ENCODE results near the gene RNLS. TPM values are rescaled to one million over a fixed set of nuclear protein-coding genes. Genes with fewer than 3 reads are reported as not detected.

Gene RNLS
- total RNA-seq, 1 experiment from 2014 or later: 11.4 TPM

- DNase-seq (ENCODE audit: low read depth, low spot score) (no peak), ATAC-seq (no peak)
- intact Hi-C loops (cut with micrococcal nuclease; ENCODE audit: unreplicated experiment) (no loop called here), in situ Hi-C loops (cut with HindIII; ENCODE audit: low pct_unique_long_range_greater_than_20kb, low sequenced_read_pairs) (no loop called here)
- no peak overlapping the region for H3K27ac ChIP-seq (ENCODE audit: low read length)
- CTCF ChIA-PET: interaction anchor here (0.7 kb wide), 1 partner anchor 91 kb away, joined by 16 read pairs; no protein-coding TSS in a partner anchor
- POLR2A ChIA-PET: no interaction called here
- no peaks in the 10 kb centered on the region for H3K9me3 ChIP-seq (ENCODE audit: control insufficient read depth, insufficient read depth, low read depth, low read length)
- no peak overlapping the region for H3K4me3 ChIP-seq (ENCODE audit: low read depth in 2 of 2, low read length in 2 of 2)
- no TSS peak for BruUV-seq (replicated peaks)
- H3K4me1 ChIP-seq (ENCODE audit: control insufficient read depth, insufficient read depth, low read length): no peaks in the 10 kb centered on the region
- no peaks in the 10 kb centered on the region for H3K27me3 ChIP-seq (ENCODE audit: control insufficient read depth, insufficient read depth, low read length)
- TF ChIP-seq TCF7L2 (IDR thresholded peaks at IDR 0.05; ENCODE audit: low read depth, low read length) (no peak), SIN3A (IDR thresholded peaks at IDR 0.05; ENCODE audit: borderline replicate concordance, insufficient read depth, low read depth, low read length) (no peak), POLR2AphosphoS5 (IDR thresholded peaks at IDR 0.05; ENCODE audit: low read depth, low read length) (no peak), CTCF (IDR thresholded peaks at IDR 0.05) (no peak)
- TF ChIP-seq, protein P1, sequence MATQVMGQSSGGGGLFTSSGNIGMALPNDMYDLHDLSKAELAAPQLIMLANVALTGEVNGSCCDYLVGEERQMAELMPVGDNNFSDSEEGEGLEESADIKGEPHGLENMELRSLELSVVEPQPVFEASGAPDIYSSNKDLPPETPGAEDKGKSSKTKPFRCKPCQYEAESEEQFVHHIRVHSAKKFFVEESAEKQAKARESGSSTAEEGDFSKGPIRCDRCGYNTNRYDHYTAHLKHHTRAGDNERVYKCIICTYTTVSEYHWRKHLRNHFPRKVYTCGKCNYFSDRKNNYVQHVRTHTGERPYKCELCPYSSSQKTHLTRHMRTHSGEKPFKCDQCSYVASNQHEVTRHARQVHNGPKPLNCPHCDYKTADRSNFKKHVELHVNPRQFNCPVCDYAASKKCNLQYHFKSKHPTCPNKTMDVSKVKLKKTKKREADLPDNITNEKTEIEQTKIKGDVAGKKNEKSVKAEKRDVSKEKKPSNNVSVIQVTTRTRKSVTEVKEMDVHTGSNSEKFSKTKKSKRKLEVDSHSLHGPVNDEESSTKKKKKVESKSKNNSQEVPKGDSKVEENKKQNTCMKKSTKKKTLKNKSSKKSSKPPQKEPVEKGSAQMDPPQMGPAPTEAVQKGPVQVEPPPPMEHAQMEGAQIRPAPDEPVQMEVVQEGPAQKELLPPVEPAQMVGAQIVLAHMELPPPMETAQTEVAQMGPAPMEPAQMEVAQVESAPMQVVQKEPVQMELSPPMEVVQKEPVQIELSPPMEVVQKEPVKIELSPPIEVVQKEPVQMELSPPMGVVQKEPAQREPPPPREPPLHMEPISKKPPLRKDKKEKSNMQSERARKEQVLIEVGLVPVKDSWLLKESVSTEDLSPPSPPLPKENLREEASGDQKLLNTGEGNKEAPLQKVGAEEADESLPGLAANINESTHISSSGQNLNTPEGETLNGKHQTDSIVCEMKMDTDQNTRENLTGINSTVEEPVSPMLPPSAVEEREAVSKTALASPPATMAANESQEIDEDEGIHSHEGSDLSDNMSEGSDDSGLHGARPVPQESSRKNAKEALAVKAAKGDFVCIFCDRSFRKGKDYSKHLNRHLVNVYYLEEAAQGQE (IDR thresholded peaks at IDR 0.05; ENCODE audit: insufficient read depth in 1 of 2, low read depth in 2 of 2, low read length in 1 of 2): no peak
- no peaks in the 10 kb centered on the region for H3K36me3 ChIP-seq (ENCODE audit: control insufficient read depth, insufficient read depth, low read length)
Observed at GRCh38 chr10:88315755-88316154, 267.4 kb downstream of the RNLS start.

DNA sequence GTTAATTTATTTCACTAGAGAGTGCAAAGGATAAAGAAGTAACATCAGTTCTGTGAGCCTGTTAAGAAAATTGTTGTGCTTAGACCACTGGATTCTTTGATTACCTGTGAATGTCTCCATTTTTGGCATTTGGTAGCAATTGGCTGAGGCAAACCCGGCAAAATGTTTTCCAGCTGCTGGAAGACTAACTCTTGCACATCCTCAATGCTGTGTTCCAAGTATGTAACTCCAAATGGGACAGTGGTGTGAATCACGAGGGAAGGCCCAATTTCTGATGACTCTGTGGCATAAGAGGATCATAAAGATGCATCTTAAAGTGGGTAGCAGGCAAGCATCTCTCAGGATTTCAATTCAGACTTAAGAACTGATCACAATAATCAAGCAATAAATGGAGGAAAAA lies 268.8 kb downstream of the RNLS start:
- no peak for ATAC-seq
- Histone ChIP-seq H3K27me3 (ENCODE audit: control insufficient read depth, insufficient read depth, low read length) (no peaks in the 10 kb centered on the region), H3K9me3 (ENCODE audit: control insufficient read depth, insufficient read depth, low read depth, low read length) (no peaks in the 10 kb centered on the region), H3K4me3 (ENCODE audit: low read depth in 2 of 2, low read length in 2 of 2) (no peak overlapping the region), H3K36me3 (ENCODE audit: control insufficient read depth, insufficient read depth, low read length) (no peaks in the 10 kb centered on the region), H3K27ac (ENCODE audit: low read length) (no peak overlapping the region), H3K4me1 (ENCODE audit: control insufficient read depth, insufficient read depth, low read length) (no peaks in the 10 kb centered on the region)
- TF ChIP-seq TCF7L2 (IDR thresholded peaks at IDR 0.05; ENCODE audit: low read depth, low read length): no peak
- DNase-seq (ENCODE audit: low read depth, low spot score): no peak
- CTCF ChIA-PET: no interaction called here
- BruUV-seq (replicated peaks): no TSS peak
- in situ Hi-C loops (cut with HindIII; ENCODE audit: low pct_unique_long_range_greater_than_20kb, low sequenced_read_pairs): no loop called here
- POLR2A ChIA-PET: no interaction called here
- intact Hi-C loops (cut with micrococcal nuclease; ENCODE audit: unreplicated experiment): no loop called here

GRCh38 chr10:88313878-88314277 lies 269.2 kb downstream of the RNLS start:
- no TSS peak for BruUV-seq (replicated peaks)

More at GRCh38 chr10:88313878-88314277, 269.2 kb downstream of the RNLS start:
- intact Hi-C loops (cut with micrococcal nuclease; ENCODE audit: unreplicated experiment) (no loop called here), in situ Hi-C loops (cut with HindIII; ENCODE audit: low pct_unique_long_range_greater_than_20kb, low sequenced_read_pairs) (no loop called here)
- POLR2A ChIA-PET: no interaction called here
- DNase-seq (ENCODE audit: low read depth, low spot score) (no peak), ATAC-seq (no peak)
- TF ChIP-seq CTCF (IDR thresholded peaks at IDR 0.05) (no peak), POLR2AphosphoS5 (IDR thresholded peaks at IDR 0.05; ENCODE audit: low read depth, low read length) (no peak), TCF7L2 (IDR thresholded peaks at IDR 0.05; ENCODE audit: low read depth, low read length) (no peak), SIN3A (IDR thresholded peaks at IDR 0.05; ENCODE audit: borderline replicate concordance, insufficient read depth, low read depth, low read length) (no peak)
- TF ChIP-seq, protein P1 (IDR thresholded peaks at IDR 0.05; ENCODE audit: insufficient read depth in 1 of 2, low read depth in 2 of 2, low read length in 1 of 2): no peak
- Histone ChIP-seq H3K4me3 (ENCODE audit: low read depth in 2 of 2, low read length in 2 of 2) (no peak overlapping the region), H3K9me3 (ENCODE audit: control insufficient read depth, insufficient read depth, low read depth, low read length) (no peaks in the 10 kb centered on the region), H3K27me3 (ENCODE audit: control insufficient read depth, insufficient read depth, low read length) (no peaks in the 10 kb centered on the region), H3K36me3 (ENCODE audit: control insufficient read depth, insufficient read depth, low read length) (no peaks in the 10 kb centered on the region), H3K27ac (ENCODE audit: low read length) (no peak overlapping the region), H3K4me1 (ENCODE audit: control insufficient read depth, insufficient read depth, low read length) (no peaks in the 10 kb centered on the region)
- CTCF ChIA-PET: no interaction called here

Measured in Panc1 (cell line).